HepG2 (cell line): ENCODE results near the gene MNT. TPM values are rescaled to one million over a fixed set of nuclear protein-coding genes. Genes with fewer than 3 reads are reported as not detected.

Experiments used
- CEBPG ChIP-seq: IDR thresholded peaks from 2 replicates; pipeline ENCODE4 v1.6.1; 2016
- EEA1 ChIP-seq: sonication (generic); formaldehyde crosslinking; IDR thresholded peaks from 2 replicates; pipeline ENCODE4 v1.5.1; 2020; ENCODE audit warnings: mild to moderate bottlenecking, missing genetic modification reagents, borderline replicate concordance
- FOXJ3 ChIP-seq: sonication (generic); formaldehyde crosslinking; IDR thresholded peaks from 2 replicates; pipeline ENCODE4 v1.4.0; 2020; ENCODE audit warnings: missing genetic modification reagents, mild to moderate bottlenecking, borderline replicate concordance
- HHEX ChIP-seq: IDR thresholded peaks from 2 replicates; pipeline ENCODE4 v1.6.1; 2016; ENCODE audit warnings: control low read depth
- IKZF1 ChIP-seq: fragments of 450-650 bp; IDR thresholded peaks from 2 replicates; pipeline ENCODE4 v1.7.1; 2016
- MAFK ChIP-seq, 2 experiments: IDR thresholded peaks in 1 of 2; conservative IDR thresholded peaks in 1 of 2; 2 replicates each; pipeline ENCODE4 v1.6.1; 2011; ENCODE audit warnings: improper control_type of control experiment in 2 of 2, low read length in 2 of 2
- MZF1 ChIP-seq: sonication (generic); formaldehyde crosslinking; IDR thresholded peaks from 2 replicates; pipeline ENCODE4 v1.8.1; 2023; ENCODE audit warnings: mild to moderate bottlenecking, missing genetic modification reagents, borderline replicate concordance
- RBM39 ChIP-seq: fragments of 200-400 bp; formaldehyde crosslinking; IDR thresholded peaks from one replicate; pipeline ENCODE4 v1.6.1; 2018; ENCODE audit warnings: antibody characterized with exemption, mild to moderate bottlenecking, low read depth, low read length; ENCODE audit not compliant: poor library complexity, severe bottlenecking
- REXO4 ChIP-seq: sonication (generic); formaldehyde crosslinking; IDR thresholded peaks from 2 replicates; pipeline ENCODE4 v1.8.0; 2022; ENCODE audit warnings: missing genetic modification reagents, mild to moderate bottlenecking, borderline replicate concordance
- SMARCC2 ChIP-seq: fragments of 450-650 bp; IDR thresholded peaks from 2 replicates; pipeline ENCODE4 v1.6.1; 2017; ENCODE audit warnings: antibody characterized with exemption, mild to moderate bottlenecking
- SNAI1 ChIP-seq: sonication (generic); formaldehyde crosslinking; IDR thresholded peaks from 2 replicates; pipeline ENCODE4 v1.5.0; 2020; ENCODE audit warnings: mild to moderate bottlenecking, missing genetic modification reagents, borderline replicate concordance
- TEAD2 ChIP-seq: sonication (generic); formaldehyde crosslinking; IDR thresholded peaks from 2 replicates; pipeline ENCODE4 v1.9.0; 2021; ENCODE audit warnings: missing genetic modification reagents
- THAP11 ChIP-seq: IDR thresholded peaks from 2 replicates; pipeline ENCODE4 v1.6.1; 2016; ENCODE audit warnings: missing biosample characterization, missing genetic modification reagents
- ZBTB7B ChIP-seq: sonication (generic); formaldehyde crosslinking; IDR thresholded peaks from 2 replicates; pipeline ENCODE4 v1.4.0; 2020; ENCODE audit warnings: missing genetic modification reagents
- ZNF224 ChIP-seq: sonication (generic); formaldehyde crosslinking; IDR thresholded peaks from 2 replicates; pipeline ENCODE4 v1.5.0; 2020; ENCODE audit warnings: mild to moderate bottlenecking, missing genetic modification reagents
- ZNF234 ChIP-seq: sonication (generic); formaldehyde crosslinking; conservative IDR thresholded peaks from 2 replicates; pipeline ENCODE4 v1.5.1; 2020; ENCODE audit warnings: mild to moderate bottlenecking, missing genetic modification reagents
- ZNF430 ChIP-seq: sonication (generic); formaldehyde crosslinking; IDR thresholded peaks from 2 replicates; pipeline ENCODE4 v1.9.0; 2021; ENCODE audit warnings: mild to moderate bottlenecking, missing genetic modification reagents
- ZNF607 ChIP-seq: sonication (generic); formaldehyde crosslinking; IDR thresholded peaks from 2 replicates; pipeline ENCODE4 v1.5.1; 2020; ENCODE audit warnings: missing genetic modification reagents, mild to moderate bottlenecking, borderline replicate concordance
- ZNF619 ChIP-seq: sonication (generic); formaldehyde crosslinking; IDR thresholded peaks from 2 replicates; pipeline ENCODE4 v1.4.0; 2020; ENCODE audit warnings: mild to moderate bottlenecking, missing genetic modification reagents
- polyA plus RNA-seq, 8 experiments: library from polyadenylated mRNA; depleted of rRNA in 3 of 8; stranded (reverse) in 7 of 8; unstranded in 1 of 8; fragments of >200 nt; fragmentation: Illumina TruSeq in 4 of 8; extraction: Trizol in 4 of 8; gene quantifications; 2 replicates each; pipeline versions ENCODE4 v1.2.1 to v1.2.3, GENCODE V29; 2011 to 2016; ENCODE audit warnings: low read depth in 4 of 8, missing spikeins in 1 of 8, mixed read lengths in 1 of 8; ENCODE audit not compliant: insufficient read depth in 1 of 8
- total RNA-seq, 5 experiments: library from RNA; depleted of rRNA; stranded (reverse); fragments of >200 nt; fragmentation: Illumina TruSeq; extraction: Trizol; gene quantifications; 2 replicates each; pipeline ENCODE4 v1.2.3, GENCODE V29; 2016; ENCODE audit warnings: low read depth in 1 of 5
- TF ChIP-seq, protein P1 (sequence below): sonication (generic); formaldehyde crosslinking; IDR thresholded peaks from 2 replicates; pipeline ENCODE4 v1.5.0; 2020; ENCODE audit warnings: mild to moderate bottlenecking, missing genetic modification reagents, moderate library complexity
- TF ChIP-seq, protein P2 (sequence below): sonication (generic); formaldehyde crosslinking; IDR thresholded peaks from 2 replicates; pipeline ENCODE4 v1.8.0; 2022; ENCODE audit warnings: mild to moderate bottlenecking, missing genetic modification reagents; ENCODE audit not compliant: insufficient replicate concordance
- TF ChIP-seq, protein P3 (sequence below): sonication (generic); formaldehyde crosslinking; conservative IDR thresholded peaks from 2 replicates; pipeline ENCODE4 v1.4.0; 2020; ENCODE audit warnings: mild to moderate bottlenecking, missing genetic modification reagents, moderate library complexity
- TF ChIP-seq, protein P4 (sequence below): sonication (generic); formaldehyde crosslinking; IDR thresholded peaks from 2 replicates; pipeline ENCODE4 v1.4.0; 2020; ENCODE audit warnings: mild to moderate bottlenecking, low read depth, missing genetic modification reagents
- TF ChIP-seq, protein P5 (sequence below): sonication (generic); formaldehyde crosslinking; IDR thresholded peaks from 2 replicates; pipeline ENCODE4 v1.4.0; 2020; ENCODE audit warnings: missing genetic modification reagents

The MNT gene
- total and polyA plus RNA-seq, 2 of the 13 experiments (the other 11 are each of a cell fraction or from before 2014, with no cell fraction given), result 2.1 to 3.5 TPM

DNA sequence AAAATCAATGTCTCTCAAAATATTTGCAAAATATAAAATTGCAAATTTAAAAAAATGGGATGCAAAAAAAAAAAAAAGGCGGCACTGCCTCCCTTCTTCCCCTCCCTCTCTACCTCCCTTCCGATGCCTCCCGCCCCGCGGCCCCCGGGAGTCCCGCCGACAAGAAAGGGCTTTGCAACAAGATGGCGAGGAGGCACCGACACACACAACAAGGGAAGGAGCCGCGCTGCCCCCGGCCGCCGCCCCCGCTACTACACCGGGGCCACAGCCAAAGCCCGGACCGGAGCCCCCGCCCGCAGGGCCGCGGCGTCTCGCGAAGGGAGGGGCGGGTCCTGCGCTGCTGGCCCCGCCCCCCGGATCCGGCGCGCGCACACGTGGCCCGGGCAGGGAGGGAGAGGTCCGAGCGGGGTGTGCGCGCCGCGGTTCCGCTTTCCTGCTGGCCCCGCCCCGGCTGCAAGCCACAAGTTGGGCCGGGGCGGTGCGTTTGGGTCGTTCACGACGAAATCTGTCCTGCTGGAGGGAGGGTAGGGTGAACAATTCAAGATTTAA is at the start of gene MNT (continued):
- TF ChIP-seq ZNF607 (CRISPR knock-in tag) (no peak), CEBPG (CRISPR knock-in tag) (no peak), MZF1 (CRISPR knock-in tag) (no peak), IKZF1 (no peak), ZNF619 (CRISPR knock-in tag) (no peak), HHEX (CRISPR knock-in tag) (no peak), THAP11 (no peak), ZNF234 (CRISPR knock-in tag) (no peak), REXO4 (CRISPR knock-in tag) (no peak), ZNF430 (CRISPR knock-in tag) (peak; percentile 71; the same call in 1 of the 2 replicates), FOXJ3 (no peak), TEAD2 (CRISPR knock-in tag) (no peak), ZBTB7B (CRISPR knock-in tag) (no peak), ZNF224 (CRISPR knock-in tag) (no peak), MAFK (conservative IDR thresholded peaks at IDR 0.05 in 1 of 2, IDR thresholded peaks at IDR 0.05 in 1 of 2; ENCODE audit: low read length in 2 of 2) (no peak), RBM39 (no peak), SNAI1 (CRISPR knock-in tag) (no peak), EEA1 (no peak), SMARCC2 (no peak)
- TF ChIP-seq, protein P1, sequence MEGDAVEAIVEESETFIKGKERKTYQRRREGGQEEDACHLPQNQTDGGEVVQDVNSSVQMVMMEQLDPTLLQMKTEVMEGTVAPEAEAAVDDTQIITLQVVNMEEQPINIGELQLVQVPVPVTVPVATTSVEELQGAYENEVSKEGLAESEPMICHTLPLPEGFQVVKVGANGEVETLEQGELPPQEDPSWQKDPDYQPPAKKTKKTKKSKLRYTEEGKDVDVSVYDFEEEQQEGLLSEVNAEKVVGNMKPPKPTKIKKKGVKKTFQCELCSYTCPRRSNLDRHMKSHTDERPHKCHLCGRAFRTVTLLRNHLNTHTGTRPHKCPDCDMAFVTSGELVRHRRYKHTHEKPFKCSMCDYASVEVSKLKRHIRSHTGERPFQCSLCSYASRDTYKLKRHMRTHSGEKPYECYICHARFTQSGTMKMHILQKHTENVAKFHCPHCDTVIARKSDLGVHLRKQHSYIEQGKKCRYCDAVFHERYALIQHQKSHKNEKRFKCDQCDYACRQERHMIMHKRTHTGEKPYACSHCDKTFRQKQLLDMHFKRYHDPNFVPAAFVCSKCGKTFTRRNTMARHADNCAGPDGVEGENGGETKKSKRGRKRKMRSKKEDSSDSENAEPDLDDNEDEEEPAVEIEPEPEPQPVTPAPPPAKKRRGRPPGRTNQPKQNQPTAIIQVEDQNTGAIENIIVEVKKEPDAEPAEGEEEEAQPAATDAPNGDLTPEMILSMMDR (CRISPR knock-in tag), result no peak
- TF ChIP-seq, protein P2, sequence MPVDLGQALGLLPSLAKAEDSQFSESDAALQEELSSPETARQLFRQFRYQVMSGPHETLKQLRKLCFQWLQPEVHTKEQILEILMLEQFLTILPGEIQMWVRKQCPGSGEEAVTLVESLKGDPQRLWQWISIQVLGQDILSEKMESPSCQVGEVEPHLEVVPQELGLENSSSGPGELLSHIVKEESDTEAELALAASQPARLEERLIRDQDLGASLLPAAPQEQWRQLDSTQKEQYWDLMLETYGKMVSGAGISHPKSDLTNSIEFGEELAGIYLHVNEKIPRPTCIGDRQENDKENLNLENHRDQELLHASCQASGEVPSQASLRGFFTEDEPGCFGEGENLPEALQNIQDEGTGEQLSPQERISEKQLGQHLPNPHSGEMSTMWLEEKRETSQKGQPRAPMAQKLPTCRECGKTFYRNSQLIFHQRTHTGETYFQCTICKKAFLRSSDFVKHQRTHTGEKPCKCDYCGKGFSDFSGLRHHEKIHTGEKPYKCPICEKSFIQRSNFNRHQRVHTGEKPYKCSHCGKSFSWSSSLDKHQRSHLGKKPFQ (CRISPR knock-in tag), result no peak
- TF ChIP-seq, protein P3, sequence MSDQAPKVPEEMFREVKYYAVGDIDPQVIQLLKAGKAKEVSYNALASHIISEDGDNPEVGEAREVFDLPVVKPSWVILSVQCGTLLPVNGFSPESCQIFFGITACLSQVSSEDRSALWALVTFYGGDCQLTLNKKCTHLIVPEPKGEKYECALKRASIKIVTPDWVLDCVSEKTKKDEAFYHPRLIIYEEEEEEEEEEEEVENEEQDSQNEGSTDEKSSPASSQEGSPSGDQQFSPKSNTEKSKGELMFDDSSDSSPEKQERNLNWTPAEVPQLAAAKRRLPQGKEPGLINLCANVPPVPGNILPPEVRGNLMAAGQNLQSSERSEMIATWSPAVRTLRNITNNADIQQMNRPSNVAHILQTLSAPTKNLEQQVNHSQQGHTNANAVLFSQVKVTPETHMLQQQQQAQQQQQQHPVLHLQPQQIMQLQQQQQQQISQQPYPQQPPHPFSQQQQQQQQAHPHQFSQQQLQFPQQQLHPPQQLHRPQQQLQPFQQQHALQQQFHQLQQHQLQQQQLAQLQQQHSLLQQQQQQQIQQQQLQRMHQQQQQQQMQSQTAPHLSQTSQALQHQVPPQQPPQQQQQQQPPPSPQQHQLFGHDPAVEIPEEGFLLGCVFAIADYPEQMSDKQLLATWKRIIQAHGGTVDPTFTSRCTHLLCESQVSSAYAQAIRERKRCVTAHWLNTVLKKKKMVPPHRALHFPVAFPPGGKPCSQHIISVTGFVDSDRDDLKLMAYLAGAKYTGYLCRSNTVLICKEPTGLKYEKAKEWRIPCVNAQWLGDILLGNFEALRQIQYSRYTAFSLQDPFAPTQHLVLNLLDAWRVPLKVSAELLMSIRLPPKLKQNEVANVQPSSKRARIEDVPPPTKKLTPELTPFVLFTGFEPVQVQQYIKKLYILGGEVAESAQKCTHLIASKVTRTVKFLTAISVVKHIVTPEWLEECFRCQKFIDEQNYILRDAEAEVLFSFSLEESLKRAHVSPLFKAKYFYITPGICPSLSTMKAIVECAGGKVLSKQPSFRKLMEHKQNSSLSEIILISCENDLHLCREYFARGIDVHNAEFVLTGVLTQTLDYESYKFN (CRISPR knock-in tag), result peak; percentile 15; the same call in 1 of the 2 replicates
- TF ChIP-seq, protein P4, sequence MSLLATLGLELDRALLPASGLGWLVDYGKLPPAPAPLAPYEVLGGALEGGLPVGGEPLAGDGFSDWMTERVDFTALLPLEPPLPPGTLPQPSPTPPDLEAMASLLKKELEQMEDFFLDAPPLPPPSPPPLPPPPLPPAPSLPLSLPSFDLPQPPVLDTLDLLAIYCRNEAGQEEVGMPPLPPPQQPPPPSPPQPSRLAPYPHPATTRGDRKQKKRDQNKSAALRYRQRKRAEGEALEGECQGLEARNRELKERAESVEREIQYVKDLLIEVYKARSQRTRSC, result no peak
- TF ChIP-seq, protein P5, sequence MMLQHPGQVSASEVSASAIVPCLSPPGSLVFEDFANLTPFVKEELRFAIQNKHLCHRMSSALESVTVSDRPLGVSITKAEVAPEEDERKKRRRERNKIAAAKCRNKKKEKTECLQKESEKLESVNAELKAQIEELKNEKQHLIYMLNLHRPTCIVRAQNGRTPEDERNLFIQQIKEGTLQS (CRISPR knock-in tag), result no peak
